Measurements from ENCODE around the gene ATP2A3. TPM values are rescaled to one million over a fixed set of nuclear protein-coding genes. Genes with fewer than 3 reads are reported as not detected.

Gene ATP2A3
- total and polyA plus RNA-seq, 2 donors (not counting 1 experiment from before 2014, with no cell fraction given): 697 to 817 TPM

GRCh38 chr17:3978421-3979289 lies 14.4 kb upstream of the ATP2A3 start:
- 100% methylated on average over 4 of the region's 6 CpGs for WGBS (ENCODE audit: insufficient coverage)
- no peak for DNase-seq
- no peak for TF ChIP-seq EZH2 (IDR thresholded peaks at IDR 0.05; ENCODE audit: borderline replicate concordance, insufficient read depth, low read depth, low read length, poor library complexity, severe bottlenecking)
- TF ChIP-seq CTCF (IDR thresholded peaks at IDR 0.05): no peak
- H3K27me3 ChIP-seq (replicated peaks in 1 of 4; ENCODE audit: control extremely low read depth in 1 of 4, control insufficient read depth in 3 of 4, insufficient read depth in 4 of 4, low read length in 3 of 4): no peaks in the 10 kb centered on the region
- H3K4me1 ChIP-seq (ENCODE audit: control insufficient read depth in 2 of 2, insufficient read depth in 2 of 2, low read length in 2 of 2): peaks cover 6 to 11% of the 10 kb centered on the region in 2 donors
- POLR2A ChIA-PET: interaction anchor here (0.6 to 1.0 kb wide), 2 partner anchors 64 to 1383 kb away, joined by 4 to 6 read pairs; no protein-coding TSS in a partner anchor
- no peak for ATAC-seq (ENCODE audit: low read depth)
- peaks cover 15% of the 10 kb centered on the region for H3K4me1 Mint-ChIP-seq
- CTCF ChIA-PET: interaction anchor here (0.6 to 3.5 kb wide), 5 partner anchors 10 to 141 kb away, joined by 3 to 12 read pairs (median 3); no protein-coding TSS in a partner anchor
- no peak overlapping the region for H3K9ac ChIP-seq (ENCODE audit: low read length)
- no peaks in the 10 kb centered on the region for H3K9me3 Mint-ChIP-seq (ENCODE audit: insufficient read depth)
- H3K4me3 Mint-ChIP-seq: no peak overlapping the region
- no peak overlapping the region for H2AFZ ChIP-seq (ENCODE audit: insufficient read depth, low read depth, low read length, poor library complexity, severe bottlenecking)
- H3K4me3 ChIP-seq (ENCODE audit: control extremely low read depth in 1 of 5, extremely low read depth in 1 of 5, insufficient read depth in 1 of 5, low read depth in 2 of 5, low read length in 4 of 5): no peak overlapping the region
- H3K36me3 ChIP-seq (replicated peaks in 1 of 2; ENCODE audit: control extremely low read depth in 1 of 2, control insufficient read depth in 1 of 2, extremely low read depth in 1 of 2, insufficient read depth in 2 of 2, low read length in 1 of 2): no peaks in the 10 kb centered on the region
- intact Hi-C loops (cut with micrococcal nuclease): no loop called here
- H3K27ac Mint-ChIP-seq: no peak overlapping the region
- H3K79me2 ChIP-seq (ENCODE audit: control insufficient read depth, insufficient read depth, low read length): peaks cover 12% of the 10 kb centered on the region
- no peaks in the 10 kb centered on the region for H3K27me3 Mint-ChIP-seq
- H3K9me3 ChIP-seq (ENCODE audit: control extremely low read depth in 1 of 3, control insufficient read depth in 2 of 3, insufficient read depth in 1 of 3, low read length in 2 of 3): peaks cover 0 to 17% (median 0%) of the 10 kb centered on the region in 3 donors
- no peaks in the 10 kb centered on the region for H4K20me1 ChIP-seq (ENCODE audit: control insufficient read depth, insufficient read depth, low read length, poor library complexity, severe bottlenecking)
- no peak overlapping the region for H3K27ac ChIP-seq (ENCODE audit: low read length in 2 of 2)
- no peak overlapping the region for H3K4me2 ChIP-seq (replicated peaks; ENCODE audit: low read depth, low read length, poor library complexity, severe bottlenecking)

GRCh38 chr17:3977387-3977786 lies 13.2 kb upstream of the ATP2A3 start:
- Histone ChIP-seq H3K9ac (ENCODE audit: low read length) (no peak overlapping the region), H3K4me3 (ENCODE audit: control extremely low read depth in 1 of 5, extremely low read depth in 1 of 5, insufficient read depth in 1 of 5, low read depth in 2 of 5, low read length in 4 of 5) (no peak overlapping the region), H3K4me2 (replicated peaks; ENCODE audit: low read depth, low read length, poor library complexity, severe bottlenecking) (no peak overlapping the region), H3K27ac (ENCODE audit: low read length in 2 of 2) (no peak overlapping the region), H3K27me3 (replicated peaks in 1 of 4; ENCODE audit: control extremely low read depth in 1 of 4, control insufficient read depth in 3 of 4, insufficient read depth in 4 of 4, low read length in 3 of 4) (no peaks in the 10 kb centered on the region), H3K4me1 (ENCODE audit: control insufficient read depth in 2 of 2, insufficient read depth in 2 of 2, low read length in 2 of 2) (peaks cover 16 to 23% of the 10 kb centered on the region in 2 donors), H3K79me2 (ENCODE audit: control insufficient read depth, insufficient read depth, low read length) (peaks cover 21% of the 10 kb centered on the region), H4K20me1 (ENCODE audit: control insufficient read depth, insufficient read depth, low read length, poor library complexity, severe bottlenecking) (no peaks in the 10 kb centered on the region), H3K36me3 (replicated peaks in 1 of 2; ENCODE audit: control extremely low read depth in 1 of 2, control insufficient read depth in 1 of 2, extremely low read depth in 1 of 2, insufficient read depth in 2 of 2, low read length in 1 of 2) (no peaks in the 10 kb centered on the region), H2AFZ (ENCODE audit: insufficient read depth, low read depth, low read length, poor library complexity, severe bottlenecking) (no peak overlapping the region), H3K9me3 (ENCODE audit: control extremely low read depth in 1 of 3, control insufficient read depth in 2 of 3, insufficient read depth in 1 of 3, low read length in 2 of 3) (peaks cover 0 to 14% (median 0%) of the 10 kb centered on the region in 3 donors)
- Mint-ChIP-seq H3K9me3 (ENCODE audit: insufficient read depth) (no peaks in the 10 kb centered on the region), H3K27ac (no peak overlapping the region), H3K27me3 (no peaks in the 10 kb centered on the region), H3K4me1 (peaks cover 25% of the 10 kb centered on the region), H3K4me3 (no peak overlapping the region)
- 92% methylated on average over 9 of the region's 9 CpGs for WGBS (ENCODE audit: insufficient coverage)
- ChIA-PET POLR2A (interaction anchor here (0.6 kb wide), 1 partner anchor 67 kb away, joined by 6 read pairs; no protein-coding TSS in a partner anchor), CTCF (interaction anchor here (0.9 to 3.5 kb wide), 2 partner anchors 11 to 63 kb away, joined by 3 to 12 read pairs; no protein-coding TSS in a partner anchor)
- no peak for ATAC-seq (ENCODE audit: low read depth)
- TF ChIP-seq CTCF (IDR thresholded peaks at IDR 0.05): no peak
- no peak for TF ChIP-seq EZH2 (IDR thresholded peaks at IDR 0.05; ENCODE audit: borderline replicate concordance, insufficient read depth, low read depth, low read length, poor library complexity, severe bottlenecking)
- DNase-seq: no peak
- intact Hi-C loops (cut with micrococcal nuclease): no loop called here
